Measurements from ENCODE around the gene TNNT3. TPM values are rescaled to one million over a fixed set of nuclear protein-coding genes. Genes with fewer than 3 reads are reported as not detected.

Gene TNNT3
- total RNA-seq, 1 experiment from 2014 or later, result not detected

DNA sequence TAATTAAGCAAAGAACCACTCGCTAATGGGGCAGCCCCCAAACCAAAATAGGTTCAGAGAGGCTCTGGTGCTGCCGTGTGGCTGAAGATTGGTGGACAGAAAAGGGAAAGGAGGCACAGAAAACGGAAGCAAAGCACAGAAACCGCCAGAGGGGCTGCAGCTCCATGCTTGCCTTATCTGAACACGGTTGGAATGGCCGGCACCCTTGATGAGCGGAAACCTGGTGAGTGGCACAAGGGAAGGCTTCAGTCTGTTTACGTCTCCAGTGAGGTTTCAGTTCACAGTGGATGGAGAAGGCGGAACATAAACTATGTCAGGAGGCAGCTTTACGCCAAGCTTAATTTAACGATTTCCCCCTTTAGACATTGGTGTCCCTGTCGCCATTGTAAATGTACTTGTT, 22.6 kb upstream of the TNNT3 start:
- DNase-seq (ENCODE audit: low read depth), result no peak

DNA sequence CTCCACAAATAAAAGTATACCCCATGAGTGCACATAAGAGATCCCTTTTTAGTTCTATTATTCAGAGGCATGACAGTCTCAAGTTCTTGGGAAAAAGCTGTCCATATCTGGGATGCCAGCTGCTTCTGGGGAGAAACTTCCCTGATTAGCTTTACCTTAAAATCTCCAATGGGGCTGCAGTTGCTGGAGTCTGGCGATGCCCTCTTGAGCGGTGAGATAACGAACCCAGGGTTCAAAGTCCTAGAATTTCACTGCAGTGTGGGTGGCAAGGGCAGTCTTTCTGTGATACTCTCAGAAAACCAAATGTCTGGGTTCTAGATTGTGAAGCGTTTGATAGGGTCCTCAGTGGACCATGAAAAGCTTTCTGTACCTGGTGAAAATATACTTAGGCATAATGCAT, 20.4 kb upstream of the TNNT3 start:
- DNase-seq (ENCODE audit: low read depth), result no peak

GRCh38 chr11:1899686-1900085, 19.8 kb upstream of the TNNT3 start:
- no peak for DNase-seq (ENCODE audit: low read depth)

GRCh38 chr11:1906181-1906580, 13.3 kb upstream of the TNNT3 start:
- no peak for DNase-seq (ENCODE audit: low read depth)

DNA sequence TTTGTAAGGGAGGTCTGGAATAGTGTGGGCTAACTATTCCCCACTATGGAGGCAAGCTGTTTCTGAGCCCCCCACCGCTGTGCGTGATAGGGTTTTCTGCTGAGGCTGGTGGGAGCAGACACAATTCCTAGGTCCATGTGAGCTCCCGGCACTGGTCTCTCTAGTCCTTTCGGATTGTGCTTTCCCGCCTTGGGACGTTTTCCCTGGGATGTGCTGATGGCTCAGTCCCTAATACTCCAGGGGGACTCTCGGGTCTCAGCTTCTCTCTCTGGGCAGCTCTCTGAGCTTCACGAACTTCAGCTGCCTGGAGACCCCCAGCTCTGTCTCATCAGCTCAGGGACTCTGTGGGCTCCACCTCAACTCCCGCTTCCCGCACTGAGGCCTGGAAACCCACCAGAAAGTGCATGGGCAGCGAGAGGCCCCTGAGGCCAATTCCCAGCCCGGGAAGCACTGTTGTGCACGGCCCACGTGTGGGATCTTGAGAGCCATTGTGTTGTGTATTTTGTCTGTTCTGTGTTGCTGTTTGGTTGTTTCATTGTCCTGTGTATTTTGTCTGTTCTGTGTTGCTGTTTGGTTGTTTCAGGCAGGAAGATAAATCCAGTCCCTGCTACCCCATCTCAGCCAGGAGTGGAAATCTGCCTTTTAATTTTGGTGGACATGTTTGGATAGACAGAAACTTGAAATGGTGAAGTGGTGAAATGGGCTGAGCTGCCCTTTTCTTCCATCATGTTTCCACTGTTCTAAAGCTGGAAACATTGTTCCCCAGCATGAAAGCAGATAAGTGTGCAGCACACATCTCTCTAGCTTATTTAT, 12.7 kb upstream of the TNNT3 start:
- no peak for DNase-seq (ENCODE audit: low read depth)

DNA sequence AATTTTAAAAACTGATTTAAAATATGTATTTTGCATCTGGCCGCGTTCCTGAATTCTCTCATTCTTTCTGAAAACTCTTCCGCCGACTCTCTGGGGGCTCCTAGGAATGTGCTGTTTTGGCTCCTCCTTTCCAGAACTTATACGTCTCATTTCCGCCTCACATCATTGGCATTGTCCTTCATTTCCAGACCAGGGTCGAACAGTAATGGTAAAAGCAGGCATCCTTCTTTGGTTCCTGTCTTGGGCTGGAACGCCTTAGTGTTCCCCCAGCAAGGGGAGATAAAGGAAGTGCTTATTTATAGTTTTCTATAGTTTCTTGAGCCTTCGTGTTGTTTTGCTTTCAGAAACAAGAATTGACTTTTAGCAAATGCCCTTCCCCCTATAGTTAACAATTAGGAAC, 10.9 kb upstream of the TNNT3 start:
- no peak for DNase-seq (ENCODE audit: low read depth)

- DNase-seq (ENCODE audit: low read depth), result no peak
These were observed 10.0 kb upstream of the TNNT3 start for GRCh38 chr11:1909524-1909923.

DNA sequence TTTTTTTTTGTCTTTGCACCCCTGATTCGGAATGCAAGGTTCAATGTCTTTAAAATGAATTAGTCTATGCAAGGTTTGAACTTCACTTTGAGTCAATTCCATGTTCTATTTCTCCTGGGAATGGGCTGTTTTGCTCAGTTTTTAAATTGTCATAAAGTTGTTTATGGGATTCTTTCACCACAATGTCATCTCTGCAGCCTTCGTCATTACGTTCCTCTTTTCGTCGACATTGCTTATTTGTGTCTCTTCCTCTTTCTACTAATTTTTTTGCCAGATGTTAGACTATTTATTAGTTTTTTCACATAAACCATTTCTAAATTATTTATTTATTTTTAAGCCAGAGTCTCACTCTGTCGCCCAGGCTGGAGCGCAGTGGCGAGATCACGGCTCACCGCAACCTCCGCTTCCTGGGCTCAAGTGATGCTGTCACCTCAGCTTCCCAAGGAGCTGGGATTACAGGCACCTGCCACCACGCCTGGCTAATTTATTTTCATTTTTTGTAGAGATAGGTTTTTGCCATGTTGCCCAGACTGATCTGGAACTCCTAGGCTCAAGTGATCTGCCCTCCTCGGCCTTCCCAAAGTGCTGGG, 7.1 kb upstream of the TNNT3 start:
- no peak for DNase-seq (ENCODE audit: low read depth)

DNA sequence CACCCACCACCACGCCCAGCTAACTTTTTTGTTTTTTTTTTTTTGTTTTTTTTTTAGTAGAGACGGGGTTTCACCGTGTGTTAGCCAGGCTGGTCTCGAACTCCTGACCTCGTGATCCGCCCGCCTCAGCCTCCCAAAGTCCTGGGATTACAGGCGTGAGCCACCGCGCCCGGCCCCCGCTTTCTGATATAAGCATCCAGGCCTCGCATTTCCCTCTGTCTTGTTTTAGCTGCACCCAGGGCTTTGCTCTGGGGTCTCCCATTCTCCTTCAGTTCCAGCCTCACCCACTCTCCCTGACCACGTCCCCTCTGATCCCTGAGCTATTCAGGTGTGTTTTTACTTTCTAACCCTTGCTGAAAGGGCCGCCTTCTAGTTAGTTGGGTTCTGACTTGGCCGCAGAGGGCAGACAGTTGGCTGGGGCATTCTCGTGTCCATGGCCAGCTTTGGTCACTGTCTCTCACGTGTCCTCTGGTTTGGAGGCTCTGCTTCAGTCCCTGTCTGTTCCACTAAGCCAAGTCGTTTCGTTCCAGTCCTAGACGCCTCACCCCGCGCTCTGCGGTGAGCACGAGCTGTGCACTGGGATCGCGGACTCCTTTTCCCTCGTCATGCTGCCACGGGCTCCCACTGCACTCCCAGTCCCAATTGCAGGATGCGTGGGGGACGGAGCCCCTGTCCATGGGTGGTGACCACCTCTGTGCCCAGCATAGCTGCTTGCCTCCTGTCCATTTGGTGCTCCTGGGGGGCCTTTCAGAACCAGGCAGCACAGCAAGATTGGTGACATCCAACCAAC, 6.0 kb upstream of the TNNT3 start:
- DNase-seq (ENCODE audit: low read depth), result no peak

DNA sequence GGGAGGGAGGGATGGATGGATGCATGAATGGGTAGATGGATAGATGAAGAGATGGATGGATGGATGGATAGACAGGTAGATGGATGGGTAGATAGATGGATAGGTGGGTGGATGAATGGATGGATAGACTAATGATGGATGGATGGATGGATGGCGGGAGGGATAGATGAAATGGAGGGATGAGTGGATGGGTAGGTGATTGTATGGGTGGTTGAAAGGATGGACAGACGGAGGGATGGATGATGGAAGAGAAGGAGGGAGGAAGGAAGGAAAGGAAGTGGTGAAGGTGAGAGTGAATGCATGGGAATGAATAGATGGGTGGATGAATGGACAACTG, 3.7 kb upstream of the TNNT3 start:
- DNase-seq (ENCODE audit: low read depth), result no peak

GRCh38 chr11:1916132-1916985, 3.1 kb upstream of the TNNT3 start:
- DNase-seq (ENCODE audit: low read depth), result no peak

DNA sequence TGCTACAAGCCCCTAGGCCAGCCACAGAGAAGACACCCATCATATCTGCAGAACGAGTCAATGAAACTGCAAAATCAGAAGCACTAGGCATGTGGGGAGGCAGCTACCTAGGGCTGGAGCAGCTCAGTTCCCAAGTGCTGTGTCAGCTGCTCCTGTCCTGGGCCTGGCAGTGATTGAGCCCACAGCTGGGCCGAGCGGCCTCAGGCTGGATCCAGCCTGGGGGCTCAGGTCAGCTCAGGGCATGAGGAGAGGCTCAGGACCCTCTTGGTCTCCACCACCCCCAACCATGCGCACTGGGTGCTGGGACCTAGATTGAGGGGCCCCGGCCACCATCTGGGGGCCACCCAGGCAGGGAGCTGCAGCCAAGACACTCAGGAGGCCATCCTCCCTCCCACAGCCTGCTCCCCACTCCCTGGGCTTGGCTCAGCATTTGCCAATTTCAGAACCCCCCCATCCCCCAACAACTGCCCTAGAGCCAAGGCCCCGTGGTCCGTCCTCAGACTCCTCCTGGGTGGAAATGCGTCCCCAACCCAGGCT, 2.4 kb upstream of the TNNT3 start:
- DNase-seq (ENCODE audit: low read depth), result no peak

- no peak for DNase-seq (ENCODE audit: low read depth)
These were observed 1.7 kb upstream of the TNNT3 start for GRCh38 chr11:1917523-1918435.

GRCh38 chr11:1918436-1919315, 827 bp upstream of the TNNT3 start:
- DNase-seq (ENCODE audit: low read depth), result no peak

- DNase-seq (ENCODE audit: low read depth), result no peak
These were observed 815 bp downstream of the TNNT3 start for GRCh38 chr11:1920128-1920908.

DNA sequence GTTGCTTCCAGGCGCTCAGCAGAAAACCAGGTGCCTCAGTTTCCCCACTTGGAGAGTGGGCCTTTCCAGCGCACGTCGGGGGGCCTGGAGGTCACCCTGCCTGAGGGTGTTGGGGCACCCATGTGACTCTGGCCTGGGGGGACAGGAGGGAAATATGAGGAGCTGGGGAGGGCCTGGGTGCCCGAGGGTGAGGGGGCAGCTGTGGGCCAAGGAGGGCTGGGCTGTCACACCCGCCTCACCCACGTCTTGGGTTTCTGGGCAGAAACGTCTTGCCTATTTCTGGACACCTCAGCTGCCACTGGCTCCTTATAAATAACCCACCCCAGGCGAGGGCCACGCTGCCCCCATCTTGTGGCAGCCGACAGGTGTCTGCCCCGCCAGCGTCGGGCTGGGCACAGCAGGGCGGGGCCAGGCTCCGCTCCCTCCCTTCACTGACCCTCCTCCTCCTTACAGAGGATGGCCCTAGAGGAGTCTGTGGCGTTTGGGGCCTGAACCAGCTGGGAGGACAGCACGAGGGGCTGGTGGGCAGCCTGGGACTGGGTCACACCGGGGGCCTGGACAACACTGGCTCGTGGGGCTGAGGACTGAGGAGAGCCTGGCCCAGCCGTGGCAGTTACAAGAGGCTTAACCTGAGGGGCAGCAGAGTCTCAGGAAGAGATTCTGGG, 1.5 kb downstream of the TNNT3 start:
- DNase-seq (ENCODE audit: low read depth), result no peak

- DNase-seq (ENCODE audit: low read depth), result no peak
These were observed 2.2 kb downstream of the TNNT3 start for GRCh38 chr11:1921574-1922141.

Data from RPMI7951 (cell line).